GM12892 (cell line): ENCODE data around the gene CABLES1.
"Not testable (repeated sequence)": the region's sequence is repeated elsewhere in the genome, so short reads cannot be mapped to it uniquely, and the experiment has no call there.

ENCODE experiments used
- DNase-seq: peaks from one replicate; pipeline ENCODE4 v3.0.0; 2011; ENCODE audit not compliant: insufficient read length
- FAIRE-seq: peaks from 2 replicates; lab custom pipeline; 2011; peaks lifted over from hg19 to GRCh38; lab: Jason Lieb, UNC
- POLR2A ChIP-seq: IDR thresholded peaks from 2 replicates; pipeline ENCODE4 v1.6.1; 2011; ENCODE audit warnings: low read depth, low read length, control low read depth
- POLR2AphosphoS5 ChIP-seq: IDR thresholded peaks from 2 replicates; pipeline ENCODE4 v1.6.1; 2011; ENCODE audit warnings: low read depth, low read length, control low read depth
- TAF1 ChIP-seq: IDR thresholded peaks from 2 replicates; pipeline ENCODE4 v1.6.1; 2011; ENCODE audit warnings: low read depth, mild to moderate bottlenecking, control low read depth, low read length, borderline replicate concordance

CABLES1 gene

DNA sequence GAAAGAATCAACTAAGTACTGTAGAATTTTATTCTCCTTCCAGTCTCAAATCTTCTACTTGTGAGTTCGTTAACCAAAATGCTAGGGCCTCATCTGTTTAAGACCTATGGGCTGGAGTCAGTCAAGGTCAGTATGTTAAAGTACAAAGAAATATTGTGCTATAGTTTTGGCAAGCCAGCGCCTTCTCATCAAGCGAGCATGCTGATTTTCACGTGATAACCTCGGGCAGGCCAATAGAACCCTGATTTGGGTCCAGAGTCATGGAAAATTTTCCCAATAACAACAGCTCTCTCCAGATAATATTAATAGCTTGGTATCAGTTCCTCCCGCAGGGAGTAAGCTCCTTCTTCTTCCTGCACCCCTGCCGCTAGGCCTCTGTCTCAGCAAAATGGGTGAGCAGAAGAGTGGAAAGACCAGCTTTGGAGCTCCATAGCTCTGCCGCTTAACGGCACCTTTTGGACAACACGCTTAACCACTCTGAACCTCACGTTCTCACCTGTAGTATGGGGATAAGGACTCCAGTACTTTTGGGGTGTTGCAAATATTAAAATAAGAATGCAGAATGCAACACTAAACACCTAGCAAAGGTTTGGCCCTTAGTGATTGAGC, 11.7 kb downstream of the CABLES1 start:
- no peak for DNase-seq
- FAIRE-seq = no peak
- TF ChIP-seq POLR2A (no peak), POLR2AphosphoS5 (no peak), TAF1 (no peak)

DNA sequence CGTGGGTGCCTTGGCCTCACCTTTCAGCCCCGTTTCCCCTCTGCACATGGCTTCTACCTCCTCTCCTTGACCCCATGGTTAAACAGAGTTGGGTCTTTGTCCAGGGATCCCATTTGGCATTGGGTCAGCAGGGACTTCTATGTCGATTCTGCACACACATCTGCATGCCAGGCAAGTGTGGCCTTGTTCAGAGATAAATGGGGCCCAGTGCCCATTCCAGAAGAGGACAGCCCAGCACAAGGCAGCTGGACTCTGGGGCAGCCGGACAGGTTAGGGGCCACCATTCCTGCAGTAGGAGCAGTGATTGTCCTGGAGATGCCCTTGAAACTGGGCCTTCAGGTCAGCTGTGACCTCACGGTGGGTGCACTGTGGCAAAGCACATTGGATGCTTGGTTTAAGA, 13.1 kb downstream of the CABLES1 start:
- DNase-seq (no peak), FAIRE-seq (no peak)
- TF ChIP-seq POLR2A (no peak), POLR2AphosphoS5 (no peak), TAF1 (no peak)

DNA sequence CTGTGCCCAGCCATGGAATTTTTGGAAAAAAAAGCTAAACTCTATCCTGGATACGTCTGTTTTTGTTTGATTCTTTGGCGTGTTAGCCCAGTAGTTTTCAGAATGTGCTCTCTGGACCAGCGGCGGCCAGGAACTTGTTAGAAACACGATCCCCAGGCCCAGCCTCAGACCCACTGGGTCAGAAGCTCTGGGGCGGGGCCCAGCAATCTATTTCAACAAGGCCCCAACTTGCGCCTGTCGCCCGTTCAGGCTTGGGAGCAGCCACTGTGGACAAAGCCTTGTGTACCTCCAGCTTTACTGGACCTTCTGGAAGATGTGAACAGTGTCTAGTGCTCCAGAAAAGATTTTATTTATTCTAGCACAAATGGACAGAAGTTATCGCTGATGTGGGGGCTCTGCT, 14.3 kb downstream of the CABLES1 start:
- TF ChIP-seq POLR2A = no peak
- TF ChIP-seq POLR2AphosphoS5 = no peak
- no peak for TF ChIP-seq TAF1
- no peak for DNase-seq
- no peak for FAIRE-seq

DNA sequence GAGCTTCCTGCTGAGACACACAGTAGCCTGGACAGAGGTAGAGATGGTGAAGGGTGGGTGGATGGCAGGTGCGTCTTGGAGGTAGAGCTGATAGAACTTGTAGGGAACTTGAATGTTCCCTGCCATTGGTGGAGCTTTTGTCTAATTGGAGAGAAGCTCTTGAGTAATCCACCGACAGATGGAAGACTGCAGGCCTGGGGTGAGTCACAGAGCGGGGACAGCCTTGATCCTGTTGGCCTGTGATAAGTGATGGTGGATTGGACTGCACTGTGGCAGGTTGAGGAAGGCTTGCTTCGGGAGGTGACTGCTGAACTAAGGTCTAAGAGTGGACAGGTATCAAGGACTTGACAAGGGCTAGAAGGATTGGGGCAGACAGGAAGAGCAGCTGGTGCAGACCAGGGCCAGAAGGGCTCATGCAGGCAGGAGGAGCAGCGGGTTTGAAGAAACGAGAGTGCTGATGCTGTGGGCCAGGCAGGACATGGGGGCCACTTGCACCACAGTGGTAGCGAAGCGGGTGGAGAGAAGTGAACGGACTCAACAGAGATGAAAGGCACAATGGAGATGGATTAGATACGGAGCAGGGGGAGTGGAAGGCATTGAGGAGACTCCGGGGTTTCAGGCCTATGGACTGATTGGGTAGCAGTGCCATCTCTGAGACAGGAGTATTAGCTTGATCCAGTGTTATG, 16.3 kb downstream of the CABLES1 start:
- no peak for DNase-seq
- TF ChIP-seq TAF1 (no peak), POLR2AphosphoS5 (no peak), POLR2A (no peak)
- FAIRE-seq = no peak

DNA sequence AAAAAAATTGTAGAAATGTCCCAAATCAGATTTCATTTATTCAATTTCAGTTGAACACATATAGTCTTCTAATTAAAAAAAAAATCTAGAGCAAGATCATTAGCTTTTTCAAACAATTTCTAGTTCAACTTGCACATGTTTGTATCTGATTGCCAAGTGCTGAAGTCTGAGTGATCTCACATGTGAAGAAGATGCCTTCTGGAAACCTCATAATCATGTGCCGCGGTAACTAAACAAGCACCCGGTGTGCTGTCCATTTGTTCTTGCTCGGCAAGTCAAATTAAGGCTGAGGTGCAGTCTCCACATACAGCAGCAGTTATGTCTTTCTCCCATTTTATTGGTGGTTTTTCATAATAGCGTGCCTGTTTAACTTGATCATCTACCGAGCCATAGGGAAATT, 18.7 kb downstream of the CABLES1 start:
- TF ChIP-seq TAF1 (no peak), POLR2AphosphoS5 (no peak), POLR2A (no peak)
- FAIRE-seq (no peak), DNase-seq (no peak)

DNA sequence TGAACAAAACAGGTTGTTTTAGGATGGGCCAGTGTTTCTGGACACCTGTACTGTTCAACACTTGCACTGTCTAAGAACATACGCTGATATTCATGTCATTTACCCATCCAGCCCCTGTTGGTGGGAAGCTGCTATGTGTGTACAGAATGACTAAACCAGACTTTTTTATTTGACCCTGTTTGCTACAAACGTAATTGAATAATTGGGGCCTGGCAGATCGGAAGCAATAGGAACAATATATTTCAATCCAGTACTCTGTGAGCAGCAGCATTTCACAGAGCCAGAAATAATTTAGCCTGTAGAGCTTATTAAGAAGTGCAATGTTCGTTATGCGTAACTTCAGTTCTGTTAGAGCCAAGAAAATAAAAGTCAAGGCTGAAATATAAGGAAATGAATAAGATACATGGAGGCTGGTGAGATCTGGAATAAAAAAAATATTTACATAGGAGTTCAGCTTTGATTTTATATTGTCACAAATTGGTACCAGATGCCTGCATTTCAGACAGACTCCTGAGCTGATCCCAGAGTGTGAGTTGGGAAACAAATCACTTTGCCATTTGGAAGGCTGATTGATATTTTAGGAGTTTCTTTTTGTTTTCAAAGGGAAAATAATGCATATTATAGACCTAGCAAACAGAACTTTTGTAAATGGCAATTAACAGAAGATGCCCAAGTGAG, 19.7 kb downstream of the CABLES1 start:
- FAIRE-seq (no peak), DNase-seq (no peak)
- TF ChIP-seq POLR2AphosphoS5 (no peak), POLR2A (no peak), TAF1 (no peak)

DNA sequence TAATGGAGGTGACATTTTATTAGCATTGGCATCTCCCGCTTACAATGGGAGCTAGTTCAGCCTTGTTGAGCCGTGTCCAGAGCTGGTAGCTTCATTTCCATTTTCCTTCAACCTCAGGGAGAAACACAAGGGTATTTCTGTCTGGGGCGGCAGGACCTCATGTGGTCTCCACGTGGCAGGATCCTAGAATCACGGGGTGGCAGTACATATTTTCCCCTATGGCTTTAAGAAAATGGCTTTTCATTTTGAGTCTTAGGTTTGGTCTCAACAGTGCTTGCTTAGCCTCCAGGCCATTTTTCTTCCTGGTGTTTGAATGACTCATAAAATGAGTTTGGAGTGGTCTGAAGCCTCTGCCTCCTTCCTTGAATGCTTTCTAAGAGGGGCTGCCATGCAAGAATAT, 20.3 kb downstream of the CABLES1 start:
- no peak for TF ChIP-seq TAF1
- TF ChIP-seq POLR2A = no peak
- no peak for TF ChIP-seq POLR2AphosphoS5
- FAIRE-seq = no peak
- no peak for DNase-seq

DNA sequence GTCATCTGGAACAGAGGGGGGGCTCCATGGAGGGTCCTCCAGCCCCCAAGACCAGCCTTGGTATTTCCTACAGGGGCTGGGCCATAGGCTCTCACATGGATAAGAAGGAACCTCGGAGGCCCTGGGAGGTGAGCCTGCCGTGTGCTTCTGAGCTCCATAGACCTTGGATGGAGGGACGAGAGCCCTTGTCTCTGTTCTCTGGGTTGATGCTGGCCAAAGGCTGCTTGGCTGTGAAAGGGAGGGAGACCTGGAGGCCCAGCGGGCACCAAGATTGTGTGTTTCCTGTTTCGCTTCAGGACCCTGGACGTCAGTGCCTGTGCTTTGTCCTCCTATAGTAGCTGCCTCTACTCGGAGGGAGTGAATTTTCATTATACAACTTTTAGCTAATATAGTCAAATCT, 20.8 kb downstream of the CABLES1 start:
- FAIRE-seq = no peak
- TF ChIP-seq POLR2A (no peak), POLR2AphosphoS5 (no peak), TAF1 (no peak)
- DNase-seq = no peak

DNA sequence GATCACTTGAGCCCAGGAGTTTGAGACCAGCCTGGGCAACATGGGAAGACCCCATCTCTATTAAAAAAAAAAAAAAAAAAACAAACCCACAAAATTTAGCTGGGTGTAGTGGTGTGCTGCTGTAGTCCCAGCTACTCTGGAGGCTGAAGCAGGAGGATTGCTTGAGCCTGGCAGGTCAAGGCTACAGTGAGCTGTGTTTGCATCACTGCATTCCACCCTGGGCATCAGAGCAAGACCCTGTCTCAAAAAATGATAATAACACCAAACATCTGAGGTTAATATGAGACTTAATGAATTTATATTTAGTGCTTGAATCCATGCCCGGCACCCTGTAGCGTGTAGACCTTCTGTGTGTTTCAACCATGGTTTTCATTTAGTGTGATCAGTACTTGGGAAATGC, 22.8 kb downstream of the CABLES1 start:
- no peak for FAIRE-seq
- no peak for DNase-seq
- TF ChIP-seq TAF1 (no peak), POLR2A (no peak), POLR2AphosphoS5 (no peak)

DNA sequence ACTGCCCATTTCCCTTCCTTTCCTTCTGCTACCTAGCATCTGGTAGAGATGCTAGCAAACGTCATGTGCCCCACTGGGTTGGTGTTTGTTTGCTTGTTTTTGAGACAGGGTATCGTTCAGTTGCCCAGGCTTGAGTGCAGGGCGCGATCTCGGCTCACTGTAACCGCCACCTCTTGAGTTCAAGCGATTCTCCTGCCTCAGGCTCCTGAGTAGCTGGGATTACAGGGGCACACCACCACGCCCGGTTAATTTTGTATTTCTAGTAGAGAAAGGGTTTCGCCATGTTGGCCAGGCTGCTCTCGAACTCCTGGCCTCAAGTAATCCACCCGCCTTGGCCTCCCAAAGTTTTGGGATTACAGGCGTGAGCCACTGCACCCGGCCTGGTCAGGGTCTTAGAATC, 23.6 kb downstream of the CABLES1 start:
- DNase-seq, FAIRE-seq: not testable (repeated sequence)

DNA sequence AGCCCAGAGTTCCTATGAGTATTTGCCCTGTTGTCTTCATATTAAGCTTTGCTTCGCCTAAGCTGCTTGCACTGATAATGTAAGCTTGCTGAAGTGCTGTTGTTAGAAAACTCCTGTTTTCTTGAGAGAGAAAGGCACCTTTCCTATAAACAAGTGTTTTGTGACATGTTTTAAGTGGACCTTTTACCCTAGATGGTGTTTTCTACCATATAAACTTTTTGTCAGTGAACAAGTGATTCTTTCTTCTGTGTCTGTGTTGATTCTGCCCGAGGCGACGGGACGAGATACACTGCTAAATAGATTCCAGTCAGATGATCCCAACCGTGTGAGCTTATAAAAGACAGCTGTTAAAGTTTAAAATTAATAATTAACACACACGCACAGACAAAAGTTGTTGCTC, 24.1 kb downstream of the CABLES1 start:
- DNase-seq (no peak), FAIRE-seq (no peak)
- TF ChIP-seq POLR2A (no peak), TAF1 (no peak), POLR2AphosphoS5 (no peak)

DNA sequence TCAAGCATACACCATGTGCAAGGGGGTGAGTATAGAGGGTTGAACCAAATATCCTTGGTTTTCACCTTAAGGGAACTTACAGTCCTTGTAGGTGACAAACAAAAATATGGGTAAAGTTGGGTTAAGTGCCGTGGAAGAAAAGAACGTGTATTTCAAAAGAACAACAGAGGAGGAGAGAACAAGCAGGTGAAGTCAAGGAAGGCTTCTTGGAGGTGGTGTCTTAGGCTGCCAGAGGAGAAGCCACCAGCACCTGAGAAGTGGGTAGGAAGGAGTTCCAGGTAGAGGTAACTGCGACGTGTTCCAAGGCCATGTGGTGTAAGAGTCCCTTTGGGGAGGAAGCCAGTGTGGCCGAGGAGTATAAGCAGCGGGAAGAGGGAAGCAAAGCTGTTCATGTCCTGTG, 27.2 kb downstream of the CABLES1 start:
- TF ChIP-seq POLR2A (no peak), TAF1 (no peak), POLR2AphosphoS5 (no peak)
- DNase-seq (no peak), FAIRE-seq (no peak)
